Measurements from ENCODE around the gene KANK4. TPM values are rescaled to one million over a fixed set of nuclear protein-coding genes. Genes with fewer than 3 reads are reported as not detected.

KANK4 gene
- total RNA-seq, 1 donor: under 0.01 TPM

GRCh38 chr1:62208970-62209369 lies 110.3 kb downstream of the KANK4 start:
- Histone ChIP-seq H3K27ac (ENCODE audit: low read depth, low read length) (no peak overlapping the region), H4K20me1 (ENCODE audit: insufficient read depth, low read length) (no peaks in the 10 kb centered on the region), H3K79me2 (ENCODE audit: insufficient read depth, low read length) (no peaks in the 10 kb centered on the region), H2AFZ (ENCODE audit: low read length) (no peak overlapping the region), H3K4me2 (ENCODE audit: insufficient read depth, low read length) (no peak overlapping the region), H3K4me3 (ENCODE audit: insufficient read depth, low read length) (no peak overlapping the region), H3K9me3 (ENCODE audit: low read depth, low read length) (no peaks in the 10 kb centered on the region), H3K4me1 (ENCODE audit: insufficient read depth, low read length) (no peaks in the 10 kb centered on the region), H3K27me3 (ENCODE audit: insufficient read depth, low read length) (no peaks in the 10 kb centered on the region), H3K36me3 (ENCODE audit: insufficient read depth, low read length) (no peaks in the 10 kb centered on the region)
- TF ChIP-seq, protein P1, sequence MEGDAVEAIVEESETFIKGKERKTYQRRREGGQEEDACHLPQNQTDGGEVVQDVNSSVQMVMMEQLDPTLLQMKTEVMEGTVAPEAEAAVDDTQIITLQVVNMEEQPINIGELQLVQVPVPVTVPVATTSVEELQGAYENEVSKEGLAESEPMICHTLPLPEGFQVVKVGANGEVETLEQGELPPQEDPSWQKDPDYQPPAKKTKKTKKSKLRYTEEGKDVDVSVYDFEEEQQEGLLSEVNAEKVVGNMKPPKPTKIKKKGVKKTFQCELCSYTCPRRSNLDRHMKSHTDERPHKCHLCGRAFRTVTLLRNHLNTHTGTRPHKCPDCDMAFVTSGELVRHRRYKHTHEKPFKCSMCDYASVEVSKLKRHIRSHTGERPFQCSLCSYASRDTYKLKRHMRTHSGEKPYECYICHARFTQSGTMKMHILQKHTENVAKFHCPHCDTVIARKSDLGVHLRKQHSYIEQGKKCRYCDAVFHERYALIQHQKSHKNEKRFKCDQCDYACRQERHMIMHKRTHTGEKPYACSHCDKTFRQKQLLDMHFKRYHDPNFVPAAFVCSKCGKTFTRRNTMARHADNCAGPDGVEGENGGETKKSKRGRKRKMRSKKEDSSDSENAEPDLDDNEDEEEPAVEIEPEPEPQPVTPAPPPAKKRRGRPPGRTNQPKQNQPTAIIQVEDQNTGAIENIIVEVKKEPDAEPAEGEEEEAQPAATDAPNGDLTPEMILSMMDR (IDR thresholded peaks at IDR 0.05; ENCODE audit: extremely low read depth, low read depth, low read length): no peak
- DNase-seq (ENCODE audit: insufficient read length, low spot score, missing footprints): no peak

DNA sequence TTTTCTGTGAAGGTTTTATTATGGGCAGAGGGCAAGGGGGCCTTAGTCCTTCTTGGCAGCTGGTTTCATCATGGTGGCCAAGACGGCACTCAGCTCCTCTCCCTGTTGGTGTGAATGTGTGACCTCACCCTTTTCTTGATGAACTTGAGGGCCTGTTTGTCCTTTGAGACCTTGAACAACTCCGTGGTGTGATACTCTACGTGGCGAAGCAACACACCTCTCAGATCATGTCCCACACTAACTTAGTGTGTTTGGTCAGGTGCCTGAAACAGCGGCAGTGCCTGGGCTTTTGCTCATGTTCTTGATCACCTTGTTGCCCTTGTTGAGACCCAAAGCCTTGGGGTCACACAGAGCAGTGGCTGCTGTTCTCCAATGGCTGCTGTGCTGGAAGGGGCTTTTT lies 111.1 kb downstream of the KANK4 start:
- Histone ChIP-seq H3K27me3 (ENCODE audit: insufficient read depth, low read length) (no peaks in the 10 kb centered on the region), H3K4me1 (ENCODE audit: insufficient read depth, low read length) (no peaks in the 10 kb centered on the region), H3K27ac (ENCODE audit: low read depth, low read length) (no peak overlapping the region), H3K9me3 (ENCODE audit: low read depth, low read length) (no peaks in the 10 kb centered on the region), H3K4me3 (ENCODE audit: insufficient read depth, low read length) (no peak overlapping the region), H3K4me2 (ENCODE audit: insufficient read depth, low read length) (no peak overlapping the region), H4K20me1 (ENCODE audit: insufficient read depth, low read length) (no peaks in the 10 kb centered on the region), H2AFZ (ENCODE audit: low read length) (no peak overlapping the region), H3K36me3 (ENCODE audit: insufficient read depth, low read length) (no peaks in the 10 kb centered on the region), H3K79me2 (ENCODE audit: insufficient read depth, low read length) (no peaks in the 10 kb centered on the region)
- DNase-seq (ENCODE audit: insufficient read length, low spot score, missing footprints): no peak
- TF ChIP-seq, protein P1 (IDR thresholded peaks at IDR 0.05; ENCODE audit: extremely low read depth, low read depth, low read length): no peak

- Histone ChIP-seq H3K4me1 (ENCODE audit: insufficient read depth, low read length) (no peaks in the 10 kb centered on the region), H3K27me3 (ENCODE audit: insufficient read depth, low read length) (no peaks in the 10 kb centered on the region), H3K79me2 (ENCODE audit: insufficient read depth, low read length) (no peaks in the 10 kb centered on the region)
Measured at GRCh38 chr1:62207187-62207586, 112.0 kb downstream of the KANK4 start.

DNA sequence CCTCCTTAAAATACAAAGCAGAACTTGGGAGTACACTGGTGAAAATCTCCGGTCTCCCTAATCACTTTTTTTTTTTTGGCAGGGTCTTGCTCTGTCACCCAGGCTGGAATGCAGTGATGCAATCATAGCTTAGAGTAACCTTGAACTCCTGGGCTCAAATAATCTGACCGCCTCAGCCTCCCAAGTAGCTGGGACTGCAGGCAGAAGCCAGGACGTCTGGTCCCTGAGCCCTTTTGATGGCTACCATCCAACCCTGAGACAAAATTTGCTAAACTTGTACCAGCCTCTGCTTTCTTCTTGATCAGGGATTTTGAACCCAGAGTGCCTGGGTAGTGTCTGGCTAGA lies 120.5 kb downstream of the KANK4 start:
- Histone ChIP-seq H3K27me3 (ENCODE audit: insufficient read depth, low read length) (peaks cover 4% of the 10 kb centered on the region), H3K27ac (ENCODE audit: low read depth, low read length) (no peak overlapping the region), H3K36me3 (ENCODE audit: insufficient read depth, low read length) (no peaks in the 10 kb centered on the region), H3K4me3 (ENCODE audit: insufficient read depth, low read length) (no peak overlapping the region), H3K79me2 (ENCODE audit: insufficient read depth, low read length) (no peaks in the 10 kb centered on the region), H3K4me1 (ENCODE audit: insufficient read depth, low read length) (no peaks in the 10 kb centered on the region), H4K20me1 (ENCODE audit: insufficient read depth, low read length) (no peaks in the 10 kb centered on the region), H2AFZ (ENCODE audit: low read length) (no peak overlapping the region), H3K4me2 (ENCODE audit: insufficient read depth, low read length) (no peak overlapping the region), H3K9me3 (ENCODE audit: low read depth, low read length) (no peaks in the 10 kb centered on the region)
- TF ChIP-seq, protein P1 (IDR thresholded peaks at IDR 0.05; ENCODE audit: extremely low read depth, low read depth, low read length): no peak
- no peak for DNase-seq (ENCODE audit: insufficient read length, low spot score, missing footprints)

More at GRCh38 chr1:62207187-62207586, 112.0 kb downstream of the KANK4 start:
- H4K20me1 ChIP-seq (ENCODE audit: insufficient read depth, low read length): no peaks in the 10 kb centered on the region
- H3K27ac ChIP-seq (ENCODE audit: low read depth, low read length): no peak overlapping the region
- TF ChIP-seq, protein P1 (IDR thresholded peaks at IDR 0.05; ENCODE audit: extremely low read depth, low read depth, low read length): no peak
- H3K36me3 ChIP-seq (ENCODE audit: insufficient read depth, low read length): no peaks in the 10 kb centered on the region
- H3K9me3 ChIP-seq (ENCODE audit: low read depth, low read length): no peaks in the 10 kb centered on the region
- no peak overlapping the region for H3K4me3 ChIP-seq (ENCODE audit: insufficient read depth, low read length)
- no peak overlapping the region for H3K4me2 ChIP-seq (ENCODE audit: insufficient read depth, low read length)
- no peak overlapping the region for H2AFZ ChIP-seq (ENCODE audit: low read length)
- DNase-seq (ENCODE audit: insufficient read length, low spot score, missing footprints): no peak
